ENCODE results near the gene SCAPER. TPM values are rescaled to one million over a fixed set of nuclear protein-coding genes. Genes with fewer than 3 reads are reported as not detected.

The SCAPER gene
- polyA plus RNA-seq, 1 donor from 2014 or later = 77.1 TPM

- Histone ChIP-seq H3F3A (ENCODE audit: insufficient read depth, low read length, poor library complexity, severe bottlenecking) (no peaks in the 10 kb centered on the region), H3K9ac (ENCODE audit: low read length) (no peak overlapping the region), H3K4me2 (ENCODE audit: low read length) (no peak overlapping the region), H3K9me3 (ENCODE audit: low read length) (no peaks in the 10 kb centered on the region), H3K27me3 (ENCODE audit: insufficient read depth, low read depth, low read length) (no peaks in the 10 kb centered on the region), H4K20me1 (ENCODE audit: insufficient read depth) (no peaks in the 10 kb centered on the region), H2AFZ (ENCODE audit: low read depth, low read length) (no peak overlapping the region), H3K36me3 (ENCODE audit: insufficient read depth, low read length) (no peaks in the 10 kb centered on the region), H3K9me2 (ENCODE audit: insufficient read depth, low read length) (no peaks in the 10 kb centered on the region), H3K4me3 (ENCODE audit: low read length) (no peak overlapping the region), H3K79me2 (replicated peaks; ENCODE audit: insufficient read depth, low read length) (peaks cover 13% of the 10 kb centered on the region), H3K27ac (ENCODE audit: low read length) (no peak overlapping the region)
- TF ChIP-seq CTCF (IDR thresholded peaks at IDR 0.05; ENCODE audit: poor library complexity, severe bottlenecking) = no peak
- TF ChIP-seq RAD21 (conservative IDR thresholded peaks at IDR 0.05) = no peak
- no peak for TF ChIP-seq POLR2AphosphoS5 (IDR thresholded peaks at IDR 0.05)
- no peak for TF ChIP-seq SMC3 (conservative IDR thresholded peaks at IDR 0.05; ENCODE audit: poor library complexity)
- TF ChIP-seq EP300 (conservative IDR thresholded peaks at IDR 0.05; ENCODE audit: poor library complexity, severe bottlenecking) = no peak
- no peak for TF ChIP-seq MXI1 (conservative IDR thresholded peaks at IDR 0.05; ENCODE audit: poor library complexity, severe bottlenecking)
- TF ChIP-seq REST (IDR thresholded peaks at IDR 0.05; ENCODE audit: borderline replicate concordance) = no peak
- no peak for TF ChIP-seq EZH2 (IDR thresholded peaks at IDR 0.05; ENCODE audit: borderline replicate concordance, insufficient read depth, low read length, poor library complexity, severe bottlenecking)
- TF ChIP-seq TAF1 (IDR thresholded peaks at IDR 0.05; ENCODE audit: low read depth) = no peak
Measured at GRCh38 chr15:76928201-76928600, 23.1 kb upstream of the SCAPER start.

GRCh38 chr15:76916369-76916768 is 11.2 kb upstream of the SCAPER start:
- no peaks in the 10 kb centered on the region for H3K27me3 ChIP-seq (ENCODE audit: insufficient read depth, low read depth, low read length)
- no peak for TF ChIP-seq CTCF (IDR thresholded peaks at IDR 0.05; ENCODE audit: poor library complexity, severe bottlenecking)
- no peaks in the 10 kb centered on the region for H3K9me2 ChIP-seq (ENCODE audit: insufficient read depth, low read length)
- no peak overlapping the region for H3K9ac ChIP-seq (ENCODE audit: low read length)
- H3K4me3 ChIP-seq (ENCODE audit: low read length) = no peak overlapping the region
- no peak overlapping the region for H2AFZ ChIP-seq (ENCODE audit: low read depth, low read length)
- no peaks in the 10 kb centered on the region for H3K9me3 ChIP-seq (ENCODE audit: low read length)
- no peak overlapping the region for H3K27ac ChIP-seq (ENCODE audit: low read length)
- H3K4me2 ChIP-seq (ENCODE audit: low read length) = no peak overlapping the region
- H3K36me3 ChIP-seq (ENCODE audit: insufficient read depth, low read length) = no peaks in the 10 kb centered on the region
- no peaks in the 10 kb centered on the region for H3K79me2 ChIP-seq (replicated peaks; ENCODE audit: insufficient read depth, low read length)
- no peaks in the 10 kb centered on the region for H3F3A ChIP-seq (ENCODE audit: insufficient read depth, low read length, poor library complexity, severe bottlenecking)
- H4K20me1 ChIP-seq (ENCODE audit: insufficient read depth) = no peaks in the 10 kb centered on the region
